ENCODE results near the gene MAT1A. TPM values are rescaled to one million over a fixed set of nuclear protein-coding genes. Genes with fewer than 3 reads are reported as not detected.

MAT1A gene
- total and polyA plus RNA-seq, 2 of the 13 experiments (the other 11 are each of a cell fraction or from before 2014, with no cell fraction given) = 57.1 to 76.9 TPM

DNA sequence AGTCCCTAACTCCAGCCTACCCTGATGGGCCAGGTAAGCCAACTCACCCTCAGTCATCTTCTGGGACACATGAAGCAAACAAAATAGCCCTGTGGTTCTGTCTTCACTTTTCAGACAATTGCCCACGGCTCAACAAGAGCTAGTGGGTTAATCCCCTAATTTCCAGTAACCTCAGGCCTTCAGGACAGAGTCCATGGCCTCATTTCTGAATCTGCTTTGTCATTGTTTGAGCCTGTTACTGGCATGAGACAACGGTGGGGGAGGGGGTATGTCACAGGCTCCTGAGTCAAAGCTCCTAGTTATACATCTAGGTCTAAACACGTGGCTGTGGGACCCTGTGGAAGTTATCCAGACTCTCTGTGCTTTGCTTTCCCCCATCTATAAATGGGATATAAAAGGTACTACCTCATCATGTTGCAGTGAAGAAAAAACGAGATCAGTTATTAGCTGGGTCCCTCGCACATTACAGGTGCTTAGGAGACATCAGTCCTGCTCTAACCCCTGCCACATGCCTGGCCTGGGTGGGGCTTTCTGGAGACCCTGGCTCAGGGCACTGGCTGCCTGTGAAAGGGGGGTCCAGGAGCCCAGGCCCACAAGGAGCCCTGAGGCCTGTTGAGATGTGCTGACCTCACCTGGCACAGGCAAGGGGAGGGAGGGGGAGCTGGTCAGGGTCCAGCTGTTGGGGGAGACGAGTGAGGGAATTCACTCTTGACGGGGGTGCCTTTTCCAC lies 16.5 kb downstream of the MAT1A start (continued):
- TF ChIP-seq, protein P1, sequence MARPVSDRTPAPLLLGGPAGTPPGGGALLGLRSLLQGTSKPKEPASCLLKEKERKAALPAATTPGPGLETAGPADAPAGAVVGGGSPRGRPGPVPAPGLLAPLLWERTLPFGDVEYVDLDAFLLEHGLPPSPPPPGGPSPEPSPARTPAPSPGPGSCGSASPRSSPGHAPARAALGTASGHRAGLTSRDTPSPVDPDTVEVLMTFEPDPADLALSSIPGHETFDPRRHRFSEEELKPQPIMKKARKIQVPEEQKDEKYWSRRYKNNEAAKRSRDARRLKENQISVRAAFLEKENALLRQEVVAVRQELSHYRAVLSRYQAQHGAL (CRISPR knock-in tag; IDR thresholded peaks at IDR 0.05; ENCODE audit: not compliant biosample characterization) = no peak
- TF ChIP-seq KLF15 (CRISPR knock-in tag; IDR thresholded peaks at IDR 0.05; ENCODE audit: borderline replicate concordance) (no peak), FOXP1 (IDR thresholded peaks at IDR 0.05) (no peak), FOXP1 (CRISPR knock-in tag; IDR thresholded peaks at IDR 0.05) (peak; percentile 64; the same call in 1 of the 2 replicates), ZFYVE20 (CRISPR knock-in tag; IDR thresholded peaks at IDR 0.05; ENCODE audit: borderline replicate concordance, low read depth) (no peak), ZNF12 (CRISPR knock-in tag; IDR thresholded peaks at IDR 0.05) (peak; percentile 65), ZBTB7B (CRISPR knock-in tag; IDR thresholded peaks at IDR 0.05) (0 out of 2 replicates have a peak, but pooled peaks have one; percentile 30), ZBTB42 (CRISPR knock-in tag; IDR thresholded peaks at IDR 0.05) (no peak), HNRNPLL (IDR thresholded peaks at IDR 0.05; ENCODE audit: low read depth, low read length, poor library complexity, severe bottlenecking) (no peak), CEBPG (CRISPR knock-in tag; IDR thresholded peaks at IDR 0.05) (peak; percentile 62), ZNF891 (CRISPR knock-in tag; IDR thresholded peaks at IDR 0.05) (no peak), ZNF24 (IDR thresholded peaks at IDR 0.05) (0 out of 2 replicates have a peak, but pooled peaks have one; percentile 47)
- TF ChIP-seq, protein P2, sequence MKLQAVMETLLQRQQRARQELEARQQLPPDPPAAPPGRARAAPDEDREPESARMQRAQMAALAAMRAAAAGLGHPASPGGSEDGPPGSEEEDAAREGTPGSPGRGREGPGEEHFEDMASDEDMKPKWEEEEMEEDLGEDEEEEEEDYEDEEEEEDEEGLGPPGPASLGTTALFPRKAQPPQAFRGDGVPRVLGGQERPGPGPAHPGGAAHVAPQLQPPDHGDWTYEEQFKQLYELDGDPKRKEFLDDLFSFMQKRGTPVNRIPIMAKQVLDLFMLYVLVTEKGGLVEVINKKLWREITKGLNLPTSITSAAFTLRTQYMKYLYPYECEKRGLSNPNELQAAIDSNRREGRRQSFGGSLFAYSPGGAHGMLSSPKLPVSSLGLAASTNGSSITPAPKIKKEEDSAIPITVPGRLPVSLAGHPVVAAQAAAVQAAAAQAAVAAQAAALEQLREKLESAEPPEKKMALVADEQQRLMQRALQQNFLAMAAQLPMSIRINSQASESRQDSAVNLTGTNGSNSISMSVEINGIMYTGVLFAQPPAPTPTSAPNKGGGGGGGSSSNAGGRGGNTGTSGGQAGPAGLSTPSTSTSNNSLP (IDR thresholded peaks at IDR 0.05; ENCODE audit: low read depth, low read length) = no peak; the same call in 1 of the 2 replicates
- TF ChIP-seq, protein P3, sequence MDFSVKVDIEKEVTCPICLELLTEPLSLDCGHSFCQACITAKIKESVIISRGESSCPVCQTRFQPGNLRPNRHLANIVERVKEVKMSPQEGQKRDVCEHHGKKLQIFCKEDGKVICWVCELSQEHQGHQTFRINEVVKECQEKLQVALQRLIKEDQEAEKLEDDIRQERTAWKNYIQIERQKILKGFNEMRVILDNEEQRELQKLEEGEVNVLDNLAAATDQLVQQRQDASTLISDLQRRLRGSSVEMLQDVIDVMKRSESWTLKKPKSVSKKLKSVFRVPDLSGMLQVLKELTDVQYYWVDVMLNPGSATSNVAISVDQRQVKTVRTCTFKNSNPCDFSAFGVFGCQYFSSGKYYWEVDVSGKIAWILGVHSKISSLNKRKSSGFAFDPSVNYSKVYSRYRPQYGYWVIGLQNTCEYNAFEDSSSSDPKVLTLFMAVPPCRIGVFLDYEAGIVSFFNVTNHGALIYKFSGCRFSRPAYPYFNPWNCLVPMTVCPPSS (IDR thresholded peaks at IDR 0.05) = no peak
- TF ChIP-seq, protein P4, sequence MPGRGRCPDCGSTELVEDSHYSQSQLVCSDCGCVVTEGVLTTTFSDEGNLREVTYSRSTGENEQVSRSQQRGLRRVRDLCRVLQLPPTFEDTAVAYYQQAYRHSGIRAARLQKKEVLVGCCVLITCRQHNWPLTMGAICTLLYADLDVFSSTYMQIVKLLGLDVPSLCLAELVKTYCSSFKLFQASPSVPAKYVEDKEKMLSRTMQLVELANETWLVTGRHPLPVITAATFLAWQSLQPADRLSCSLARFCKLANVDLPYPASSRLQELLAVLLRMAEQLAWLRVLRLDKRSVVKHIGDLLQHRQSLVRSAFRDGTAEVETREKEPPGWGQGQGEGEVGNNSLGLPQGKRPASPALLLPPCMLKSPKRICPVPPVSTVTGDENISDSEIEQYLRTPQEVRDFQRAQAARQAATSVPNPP (CRISPR knock-in tag; IDR thresholded peaks at IDR 0.05) = no peak
- TF ChIP-seq, protein P5, sequence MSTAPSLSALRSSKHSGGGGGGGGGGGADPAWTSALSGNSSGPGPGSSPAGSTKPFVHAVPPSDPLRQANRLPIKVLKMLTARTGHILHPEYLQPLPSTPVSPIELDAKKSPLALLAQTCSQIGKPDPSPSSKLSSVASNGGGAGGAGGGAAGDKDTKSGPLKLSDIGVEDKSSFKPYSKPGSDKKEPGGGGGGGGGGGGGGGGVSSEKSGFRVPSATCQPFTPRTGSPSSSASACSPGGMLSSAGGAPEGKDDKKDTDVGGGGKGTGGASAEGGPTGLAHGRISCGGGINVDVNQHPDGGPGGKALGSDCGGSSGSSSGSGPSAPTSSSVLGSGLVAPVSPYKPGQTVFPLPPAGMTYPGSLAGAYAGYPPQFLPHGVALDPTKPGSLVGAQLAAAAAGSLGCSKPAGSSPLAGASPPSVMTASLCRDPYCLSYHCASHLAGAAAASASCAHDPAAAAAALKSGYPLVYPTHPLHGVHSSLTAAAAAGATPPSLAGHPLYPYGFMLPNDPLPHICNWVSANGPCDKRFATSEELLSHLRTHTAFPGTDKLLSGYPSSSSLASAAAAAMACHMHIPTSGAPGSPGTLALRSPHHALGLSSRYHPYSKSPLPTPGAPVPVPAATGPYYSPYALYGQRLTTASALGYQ (CRISPR knock-in tag; IDR thresholded peaks at IDR 0.05) = peak; percentile 76; the same call in 1 of the 2 replicates
- TF ChIP-seq, protein P6, sequence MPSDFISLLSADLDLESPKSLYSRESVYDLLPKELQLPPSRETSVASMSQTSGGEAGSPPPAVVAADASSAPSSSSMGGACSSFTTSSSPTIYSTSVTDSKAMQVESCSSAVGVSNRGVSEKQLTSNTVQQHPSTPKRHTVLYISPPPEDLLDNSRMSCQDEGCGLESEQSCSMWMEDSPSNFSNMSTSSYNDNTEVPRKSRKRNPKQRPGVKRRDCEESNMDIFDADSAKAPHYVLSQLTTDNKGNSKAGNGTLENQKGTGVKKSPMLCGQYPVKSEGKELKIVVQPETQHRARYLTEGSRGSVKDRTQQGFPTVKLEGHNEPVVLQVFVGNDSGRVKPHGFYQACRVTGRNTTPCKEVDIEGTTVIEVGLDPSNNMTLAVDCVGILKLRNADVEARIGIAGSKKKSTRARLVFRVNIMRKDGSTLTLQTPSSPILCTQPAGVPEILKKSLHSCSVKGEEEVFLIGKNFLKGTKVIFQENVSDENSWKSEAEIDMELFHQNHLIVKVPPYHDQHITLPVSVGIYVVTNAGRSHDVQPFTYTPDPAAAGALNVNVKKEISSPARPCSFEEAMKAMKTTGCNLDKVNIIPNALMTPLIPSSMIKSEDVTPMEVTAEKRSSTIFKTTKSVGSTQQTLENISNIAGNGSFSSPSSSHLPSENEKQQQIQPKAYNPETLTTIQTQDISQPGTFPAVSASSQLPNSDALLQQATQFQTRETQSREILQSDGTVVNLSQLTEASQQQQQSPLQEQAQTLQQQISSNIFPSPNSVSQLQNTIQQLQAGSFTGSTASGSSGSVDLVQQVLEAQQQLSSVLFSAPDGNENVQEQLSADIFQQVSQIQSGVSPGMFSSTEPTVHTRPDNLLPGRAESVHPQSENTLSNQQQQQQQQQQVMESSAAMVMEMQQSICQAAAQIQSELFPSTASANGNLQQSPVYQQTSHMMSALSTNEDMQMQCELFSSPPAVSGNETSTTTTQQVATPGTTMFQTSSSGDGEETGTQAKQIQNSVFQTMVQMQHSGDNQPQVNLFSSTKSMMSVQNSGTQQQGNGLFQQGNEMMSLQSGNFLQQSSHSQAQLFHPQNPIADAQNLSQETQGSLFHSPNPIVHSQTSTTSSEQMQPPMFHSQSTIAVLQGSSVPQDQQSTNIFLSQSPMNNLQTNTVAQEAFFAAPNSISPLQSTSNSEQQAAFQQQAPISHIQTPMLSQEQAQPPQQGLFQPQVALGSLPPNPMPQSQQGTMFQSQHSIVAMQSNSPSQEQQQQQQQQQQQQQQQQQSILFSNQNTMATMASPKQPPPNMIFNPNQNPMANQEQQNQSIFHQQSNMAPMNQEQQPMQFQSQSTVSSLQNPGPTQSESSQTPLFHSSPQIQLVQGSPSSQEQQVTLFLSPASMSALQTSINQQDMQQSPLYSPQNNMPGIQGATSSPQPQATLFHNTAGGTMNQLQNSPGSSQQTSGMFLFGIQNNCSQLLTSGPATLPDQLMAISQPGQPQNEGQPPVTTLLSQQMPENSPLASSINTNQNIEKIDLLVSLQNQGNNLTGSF (CRISPR knock-in tag; IDR thresholded peaks at IDR 0.05) = no peak

Data from HepG2 (cell line).